Natural killer cell (primary cell): ENCODE data around the gene CBX5. TPM values are rescaled to one million over a fixed set of nuclear protein-coding genes. Genes with fewer than 3 reads are reported as not detected.
A peak's percentile ranks its signal among the peaks of the same experiment; 100 is the strongest.

Experiments used
- ATAC-seq, 3 donors: fragments of 150-1000 bp in 2 of 3; fragments of 200-7000 bp in 1 of 3; cut with Tn5 transposase; 1 replicate in 1 of 3; 2 replicates in 2 of 3; pipeline ENCODE4 v1.10.0; 2021; ENCODE audit warnings: mild to moderate bottlenecking in 2 of 3, moderate library complexity in 2 of 3
- DNase-seq, 2 donors: peaks; one replicate each; pipeline versions ENCODE4 v3.0.0 to v3.0.0-alpha.2; 2013 to 2021; ENCODE audit warnings: mixed read lengths in 1 of 2
- H3K27ac ChIP-seq: one replicate; pipeline ENCODE4 v1.5.1; 2013; ENCODE audit warnings: mild to moderate bottlenecking, low read length
- H3K27me3 ChIP-seq: one replicate; pipeline ENCODE4 v1.6.1; 2013; ENCODE audit warnings: low read length; ENCODE audit not compliant: control insufficient read depth, insufficient read depth
- H3K36me3 ChIP-seq: one replicate; pipeline ENCODE4 v1.6.1; 2013; ENCODE audit warnings: low read length; ENCODE audit not compliant: control insufficient read depth, insufficient read depth
- H3K4me1 ChIP-seq: one replicate; pipeline ENCODE4 v1.6.1; 2013; ENCODE audit warnings: low read length; ENCODE audit not compliant: control insufficient read depth, insufficient read depth
- H3K4me3 ChIP-seq: one replicate; pipeline ENCODE4 v1.5.1; 2013; ENCODE audit warnings: low read length
- H3K9me3 ChIP-seq: one replicate; pipeline ENCODE4 v1.6.1; 2013; ENCODE audit warnings: low read length; ENCODE audit not compliant: control insufficient read depth, insufficient read depth
- H3K27ac Mint-ChIP-seq, 2 donors: one replicate each; pipeline ENCODE4 v1.8.0; 2022; ENCODE audit warnings: mild to moderate bottlenecking in 2 of 2, mixed read lengths in 2 of 2, moderate library complexity in 1 of 2
- H3K27me3 Mint-ChIP-seq, 2 donors: one replicate each; pipeline ENCODE4 v1.8.0; 2022; ENCODE audit warnings: low read depth in 2 of 2, mixed read lengths in 2 of 2
- H3K36me3 Mint-ChIP-seq: one replicate; pipeline ENCODE4 v1.8.0; 2022; ENCODE audit warnings: mixed read lengths
- H3K4me1 Mint-ChIP-seq, 2 donors: one replicate each; pipeline ENCODE4 v1.8.0; 2022; ENCODE audit warnings: mixed read lengths in 2 of 2
- H3K4me3 Mint-ChIP-seq: one replicate; pipeline ENCODE4 v1.8.0; 2022; ENCODE audit warnings: mild to moderate bottlenecking, moderate library complexity, mixed read lengths
- H3K9me3 Mint-ChIP-seq, 2 donors: one replicate each; pipeline ENCODE4 v1.8.0; 2022; ENCODE audit warnings: mixed read lengths in 2 of 2
- CTCF ChIP-seq: fragments of 200-600 bp; IDR thresholded peaks from one replicate; pipeline ENCODE4 v1.8.0; 2022; ENCODE audit warnings: antibody characterized with exemption
- WGBS: methylation state at CpG from one replicate; pipeline ENCODE4 v1.1.7; 2013; ENCODE audit warnings: missing lambda C conversion rate; ENCODE audit not compliant: insufficient coverage; 5-methylcytosine and 5-hydroxymethylcytosine counted together
- intact Hi-C: fragments of 100-400 bp; cut with micrococcal nuclease; formaldehyde crosslinking; loops from one replicate; pipeline ENCODE4 v1.14.2; 2022
- total RNA-seq, 4 donors: library from RNA; stranded (reverse); fragments of 120-200 nt in 1 of 4; gene quantifications; one replicate each; pipeline versions ENCODE4 v1.2.3 to v1.2.4, GENCODE V29; 2013 to 2022

Gene CBX5
- total RNA-seq, 3 donors from 2014 or later (not counting 1 experiment from before 2014, with no cell fraction given): 30.8 to 42.3 (median 36.5) TPM

- no peak for ATAC-seq
- peak overlapping the region; percentile 2 for H3K4me3 Mint-ChIP-seq
- DNase-seq: no peak
- H3K27me3 ChIP-seq: peaks cover 11% of the 10 kb centered on the region
- no peaks in the 10 kb centered on the region for H3K36me3 ChIP-seq
- no peak overlapping the region for H3K4me3 ChIP-seq
- H3K4me1 ChIP-seq: peaks cover 35% of the 10 kb centered on the region
- H3K27ac ChIP-seq: no peak overlapping the region
- peaks cover 52 to 75% of the 10 kb centered on the region in 2 donors for H3K4me1 Mint-ChIP-seq
- H3K9me3 Mint-ChIP-seq: no peaks in the 10 kb centered on the region
- H3K27me3 Mint-ChIP-seq: peaks cover 6 to 16% of the 10 kb centered on the region in 2 donors
- H3K36me3 Mint-ChIP-seq: no peaks in the 10 kb centered on the region
- no peak overlapping the region for H3K27ac Mint-ChIP-seq
- intact Hi-C loops: no loop called here
- H3K9me3 ChIP-seq: no peaks in the 10 kb centered on the region
- no peak for TF ChIP-seq CTCF
- WGBS: 21% methylated on average over 7 of the region's 8 CpGs
These were observed 19.7 kb upstream of the CBX5 start for GRCh38 chr12:54299515-54300224.

- peaks cover 33% of the 10 kb centered on the region for H3K4me1 ChIP-seq
- no peaks in the 10 kb centered on the region for H3K36me3 ChIP-seq
- no peaks in the 10 kb centered on the region for H3K9me3 ChIP-seq
- H3K9me3 Mint-ChIP-seq: no peaks in the 10 kb centered on the region
- no peak overlapping the region for H3K27ac ChIP-seq
- peaks cover 49 to 73% of the 10 kb centered on the region in 2 donors for H3K4me1 Mint-ChIP-seq
- TF ChIP-seq CTCF: no peak
- H3K27ac Mint-ChIP-seq: no peak overlapping the region
- intact Hi-C loops: no loop called here
- ATAC-seq (no peak), DNase-seq (no peak)
- peaks cover 6 to 16% of the 10 kb centered on the region in 2 donors for H3K27me3 Mint-ChIP-seq
- peak overlapping the region; percentile 2 for H3K4me3 Mint-ChIP-seq
- no peaks in the 10 kb centered on the region for H3K36me3 Mint-ChIP-seq
- no peak overlapping the region for H3K4me3 ChIP-seq
- H3K27me3 ChIP-seq: peaks cover 11% of the 10 kb centered on the region
- 79% methylated on average over 5 of the region's 5 CpGs for WGBS
These were observed 19.0 kb upstream of the CBX5 start for GRCh38 chr12:54298904-54299303.

- H3K27me3 Mint-ChIP-seq: peaks cover 6 to 12% of the 10 kb centered on the region in 2 donors
- no peak overlapping the region for H3K27ac Mint-ChIP-seq
- no peak for TF ChIP-seq CTCF
- Histone ChIP-seq H3K9me3 (no peaks in the 10 kb centered on the region), H3K4me1 (peaks cover 28% of the 10 kb centered on the region), H3K27me3 (peaks cover 7% of the 10 kb centered on the region), H3K36me3 (no peaks in the 10 kb centered on the region), H3K4me3 (no peak overlapping the region), H3K27ac (no peak overlapping the region)
- no peaks in the 10 kb centered on the region for H3K9me3 Mint-ChIP-seq
- no peak for ATAC-seq
- peaks cover 28 to 52% of the 10 kb centered on the region in 2 donors for H3K4me1 Mint-ChIP-seq
- peak overlapping the region; percentile 43 for H3K4me3 Mint-ChIP-seq
- no peaks in the 10 kb centered on the region for H3K36me3 Mint-ChIP-seq
- intact Hi-C loops: no loop called here
- DNase-seq: no peak
- 59% methylated on average over 5 of the region's 5 CpGs for WGBS
These were observed 16.6 kb upstream of the CBX5 start for GRCh38 chr12:54296393-54297099.
